GM10266 (cell line): ENCODE results near the gene AGK.

Experiments used
- DNase-seq: peaks from one replicate; pipeline ENCODE4 v3.0.0; 2012; ENCODE audit errors: extremely low spot score
- CTCF ChIP-seq: IDR thresholded peaks from 2 replicates; pipeline ENCODE4 v1.5.1; 2012; ENCODE audit warnings: mild to moderate bottlenecking, low read depth; ENCODE audit not compliant: control insufficient read depth, insufficient read depth; ENCODE audit errors: missing control alignments

The AGK gene

DNA sequence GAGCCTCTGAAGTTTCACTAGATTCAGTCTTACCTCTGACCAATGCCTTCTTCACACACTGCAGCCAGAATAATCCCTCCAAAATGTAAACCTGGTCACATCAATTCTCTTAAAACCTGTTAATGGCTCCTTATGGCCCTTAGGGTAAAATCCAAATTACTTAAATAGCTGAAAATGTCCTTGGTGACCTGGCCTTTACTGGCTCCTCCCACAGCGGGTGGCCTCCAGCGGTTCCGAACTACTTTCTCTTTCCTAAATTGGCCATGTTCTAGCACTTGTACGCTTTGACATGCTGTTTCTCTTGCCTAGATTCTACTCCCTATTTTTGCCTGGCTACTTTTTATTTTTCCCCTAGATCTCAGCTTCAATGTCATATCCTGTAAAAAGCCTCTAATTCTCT is 36.1 kb downstream of the AGK start:
- DNase-seq, result no peak
- TF ChIP-seq CTCF, result no peak

DNA sequence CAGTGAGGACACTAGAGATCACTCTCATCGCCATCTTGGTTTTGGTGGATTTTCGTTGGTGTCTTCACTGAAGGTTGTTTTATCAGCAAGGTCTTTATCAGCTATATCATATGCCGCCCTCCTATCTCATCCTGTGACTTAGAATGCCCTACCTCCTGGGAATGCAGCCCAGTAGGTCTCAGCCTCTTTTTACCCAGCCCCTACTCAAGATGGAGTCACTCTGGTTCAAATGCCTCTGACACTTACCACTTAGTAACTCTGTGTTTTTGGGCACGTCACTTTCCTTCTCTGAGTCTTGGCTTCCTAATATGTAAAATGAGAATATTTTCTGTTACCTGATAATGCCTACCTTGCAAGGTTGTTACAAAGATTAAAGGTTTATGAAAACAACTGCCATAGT is 37.7 kb downstream of the AGK start:
- no peak for TF ChIP-seq CTCF

GRCh38 chr7:141590071-141590470 is 38.9 kb downstream of the AGK start:
- no peak for DNase-seq
- no peak for TF ChIP-seq CTCF

More for the DNA sequence above, 37.7 kb downstream of the AGK start:
- DNase-seq, result no peak

GRCh38 chr7:141590666-141591065 is 39.5 kb downstream of the AGK start:
- DNase-seq, result no peak
- no peak for TF ChIP-seq CTCF

- no peak for TF ChIP-seq CTCF
- DNase-seq, result no peak
Observed at GRCh38 chr7:141593134-141593533, 41.9 kb downstream of the AGK start.

DNA sequence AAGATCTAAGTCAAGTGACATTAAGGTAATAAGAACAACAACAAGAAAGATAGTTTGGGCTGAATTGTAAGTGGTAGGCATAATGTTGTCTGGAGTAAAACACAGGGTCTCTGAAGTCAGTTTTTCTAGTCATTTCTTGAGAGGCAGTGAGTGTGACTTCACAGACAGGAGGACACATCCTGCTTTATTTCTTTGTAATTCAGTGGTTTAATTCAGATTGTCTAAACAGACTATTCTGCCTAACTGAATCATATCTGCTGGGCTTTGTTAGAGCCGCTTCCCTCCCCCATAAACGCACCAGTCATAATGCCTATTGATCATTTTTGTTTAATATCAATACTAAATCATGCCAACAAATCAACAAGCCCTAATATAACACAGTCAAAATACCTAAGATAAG is 46.8 kb downstream of the AGK start:
- TF ChIP-seq CTCF, result no peak
- DNase-seq, result no peak

GRCh38 chr7:141598408-141598807 is 47.2 kb downstream of the AGK start:
- no peak for TF ChIP-seq CTCF
- DNase-seq, result no peak
